ENCODE measurements around the gene SAMSN1.

Gene SAMSN1

DNA sequence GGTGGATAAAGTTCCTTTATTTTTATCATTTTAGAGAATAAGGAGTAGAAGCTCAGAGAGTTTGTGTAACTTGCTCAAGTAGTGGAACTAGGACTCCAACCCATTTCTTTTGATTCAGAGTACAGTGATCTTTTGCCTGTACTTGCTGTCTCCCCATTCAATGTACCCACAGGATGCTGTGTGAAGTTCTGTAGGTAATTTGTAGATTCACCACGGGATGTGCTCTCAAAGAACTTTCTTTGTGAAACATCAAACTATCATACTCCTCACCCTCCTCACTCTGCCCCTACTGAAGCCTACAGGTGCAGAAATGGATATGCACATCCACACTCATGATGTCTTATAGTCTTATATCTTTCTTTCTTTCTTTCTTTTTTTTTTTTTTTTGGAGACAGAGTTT lies 97.3 kb downstream of the SAMSN1 start:
- no peak for DNase-seq (ENCODE audit: low read depth in 1 of 2, low spot score in 1 of 2)

DNA sequence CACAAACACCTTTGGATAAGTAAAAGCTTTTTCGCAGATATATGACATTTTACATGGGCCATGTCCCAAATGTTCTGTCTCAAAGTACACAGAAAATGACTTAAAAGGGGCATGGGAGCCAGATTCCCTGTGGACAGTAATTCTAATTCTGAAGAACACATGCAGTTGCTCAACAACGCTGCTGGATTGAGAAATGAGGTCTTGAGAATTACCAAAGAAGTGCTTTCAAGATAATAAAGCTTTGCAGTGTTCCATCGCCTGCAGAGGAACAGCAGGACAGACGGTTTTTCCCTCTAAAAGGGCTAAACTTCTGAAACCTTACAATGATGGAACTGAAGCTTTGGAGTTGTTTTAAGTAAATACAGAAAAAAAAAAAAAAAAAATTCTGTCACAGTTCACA lies 107.9 kb downstream of the SAMSN1 start:
- DNase-seq (ENCODE audit: low read depth in 1 of 2, low spot score in 1 of 2) = no peak

DNA sequence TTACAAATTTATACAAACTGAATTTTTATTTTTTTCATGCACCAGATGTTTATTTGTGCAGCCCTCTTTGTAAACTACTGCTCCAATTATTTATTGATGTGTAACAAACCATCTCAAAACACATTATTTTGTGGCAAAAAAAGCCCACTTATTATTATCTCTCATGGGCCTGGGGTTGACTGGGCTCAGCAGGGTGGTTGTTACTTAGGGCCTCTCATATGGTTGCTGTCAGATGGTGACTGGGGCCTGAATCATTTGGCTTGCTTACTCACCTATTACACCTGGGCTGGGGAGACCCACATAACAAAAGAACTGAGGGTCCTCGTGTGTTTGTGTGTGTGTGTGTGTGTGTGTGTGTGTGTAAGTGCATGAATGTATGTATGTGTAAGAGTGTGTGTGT lies 110.7 kb downstream of the SAMSN1 start:
- DNase-seq (ENCODE audit: low read depth in 1 of 2, low spot score in 1 of 2) = no peak

All from activated T-helper 1 cell treated with anti-CD3 and anti-CD28 coated beads, Interleukin-2, amount 50 U/mL, for 16 hours (primary cell).